SK-N-SH treated with all-trans-retinoic acid at 6 μM for 48 hours (cell line): ENCODE results near the gene CCL15.

ENCODE experiments used
- ATAC-seq: fragments of 200-7000 bp; cut with Tn5 transposase; 3 replicates; pipeline ENCODE4 v1.9.1; 2020; ENCODE audit warnings: mild to moderate bottlenecking, moderate library complexity
- ARNTL ChIP-seq: fragments of 450-650 bp; formaldehyde crosslinking; IDR thresholded peaks from 2 replicates; pipeline ENCODE4 v1.5.0; 2020; ENCODE audit warnings: low read depth, mild to moderate bottlenecking, moderate library complexity, borderline replicate concordance
- BACH2 ChIP-seq: fragments of 250-450 bp; sonication (Bioruptor Pico); IDR thresholded peaks from 2 replicates; pipeline ENCODE4 v1.9.0; 2021; ENCODE audit warnings: mild to moderate bottlenecking, borderline replicate concordance
- CSDC2 ChIP-seq: fragments of 250-450 bp; sonication (Bioruptor Pico); IDR thresholded peaks from 2 replicates; pipeline ENCODE4 v1.5.0; 2020; ENCODE audit warnings: mild to moderate bottlenecking, moderate library complexity
- CSRNP3 ChIP-seq: fragments of 250-450 bp; sonication (Bioruptor Pico); IDR thresholded peaks from 2 replicates; pipeline ENCODE4 v1.5.1; 2021; ENCODE audit warnings: mild to moderate bottlenecking, moderate library complexity
- ESRRG ChIP-seq: fragments of 250-450 bp; sonication (Bioruptor Pico); IDR thresholded peaks from 2 replicates; pipeline ENCODE4 v1.6.1; 2021; ENCODE audit warnings: mild to moderate bottlenecking
- ISL1 ChIP-seq: fragments of 250-450 bp; sonication (Bioruptor Pico); IDR thresholded peaks from 2 replicates; pipeline ENCODE4 v2.1.2; 2022; ENCODE audit warnings: mild to moderate bottlenecking, moderate library complexity
- OSR1 ChIP-seq: fragments of 250-450 bp; sonication (Bioruptor Pico); IDR thresholded peaks from 2 replicates; pipeline ENCODE4 v1.8.0; 2022; ENCODE audit warnings: moderate library complexity, mild to moderate bottlenecking, inconsistent platforms
- PPARA ChIP-seq: fragments of 250-450 bp; sonication (Bioruptor Pico); IDR thresholded peaks from 2 replicates; pipeline ENCODE4 v1.5.0; 2020; ENCODE audit warnings: mild to moderate bottlenecking, borderline replicate concordance
- RARB ChIP-seq: fragments of 250-450 bp; sonication (Bioruptor Pico); IDR thresholded peaks from 2 replicates; pipeline ENCODE4 v1.8.0; 2021; ENCODE audit warnings: mild to moderate bottlenecking, moderate library complexity
- SNAI2 ChIP-seq: fragments of 250-450 bp; sonication (Bioruptor Pico); IDR thresholded peaks from 2 replicates; pipeline ENCODE4 v1.5.0; 2020; ENCODE audit warnings: mild to moderate bottlenecking, moderate library complexity
- TCF4 ChIP-seq: fragments of 250-450 bp; sonication (Bioruptor Pico); IDR thresholded peaks from 2 replicates; pipeline ENCODE4 v1.8.0; 2021; ENCODE audit warnings: mild to moderate bottlenecking, moderate library complexity, borderline replicate concordance
- TOX ChIP-seq: fragments of 250-450 bp; sonication (Bioruptor Pico); IDR thresholded peaks from 2 replicates; pipeline ENCODE4 v1.8.0; 2021; ENCODE audit warnings: mild to moderate bottlenecking, moderate library complexity, borderline replicate concordance
- ZC3H10 ChIP-seq: fragments of 250-450 bp; sonication (Bioruptor Pico); IDR thresholded peaks from 2 replicates; pipeline ENCODE4 v1.5.1; 2021; ENCODE audit warnings: mild to moderate bottlenecking, moderate library complexity
- ZFP3 ChIP-seq: fragments of 250-450 bp; sonication (Bioruptor Pico); IDR thresholded peaks from 2 replicates; pipeline ENCODE4 v1.5.0; 2020; ENCODE audit warnings: mild to moderate bottlenecking, moderate library complexity
- ZFP30 ChIP-seq: fragments of 450-650 bp; formaldehyde crosslinking; IDR thresholded peaks from 2 replicates; pipeline ENCODE4 v1.5.0; 2022; ENCODE audit warnings: mild to moderate bottlenecking, moderate library complexity
- ZNF565 ChIP-seq: fragments of 450-650 bp; formaldehyde crosslinking; conservative IDR thresholded peaks from 2 replicates; pipeline ENCODE4 v1.5.0; 2020; ENCODE audit warnings: low read depth, mild to moderate bottlenecking, moderate library complexity
- ZNF8 ChIP-seq: fragments of 450-650 bp; formaldehyde crosslinking; IDR thresholded peaks from 2 replicates; pipeline ENCODE4 v1.5.0; 2020; ENCODE audit warnings: mild to moderate bottlenecking, moderate library complexity
- TF ChIP-seq, protein P1 (sequence below): fragments of 250-450 bp; sonication (Bioruptor Pico); IDR thresholded peaks from 2 replicates; pipeline ENCODE4 v1.5.1; 2020; ENCODE audit warnings: low read depth, mild to moderate bottlenecking, moderate library complexity
- TF ChIP-seq, protein P2 (sequence below): fragments of 250-450 bp; sonication (Bioruptor Pico); IDR thresholded peaks from 2 replicates; pipeline ENCODE4 v1.8.0; 2021; ENCODE audit warnings: low read depth, mild to moderate bottlenecking, moderate library complexity, borderline replicate concordance
- TF ChIP-seq, protein P3 (sequence below): fragments of 250-450 bp; sonication (Bioruptor Pico); IDR thresholded peaks from 2 replicates; pipeline ENCODE4 v1.5.0; 2020; ENCODE audit warnings: mild to moderate bottlenecking, moderate library complexity
- TF ChIP-seq, protein P4 (sequence below): fragments of 250-450 bp; sonication (Bioruptor Pico); IDR thresholded peaks from 2 replicates; pipeline ENCODE4 v1.8.0; 2020; ENCODE audit warnings: mild to moderate bottlenecking, moderate library complexity, borderline replicate concordance

The CCL15 gene

DNA sequence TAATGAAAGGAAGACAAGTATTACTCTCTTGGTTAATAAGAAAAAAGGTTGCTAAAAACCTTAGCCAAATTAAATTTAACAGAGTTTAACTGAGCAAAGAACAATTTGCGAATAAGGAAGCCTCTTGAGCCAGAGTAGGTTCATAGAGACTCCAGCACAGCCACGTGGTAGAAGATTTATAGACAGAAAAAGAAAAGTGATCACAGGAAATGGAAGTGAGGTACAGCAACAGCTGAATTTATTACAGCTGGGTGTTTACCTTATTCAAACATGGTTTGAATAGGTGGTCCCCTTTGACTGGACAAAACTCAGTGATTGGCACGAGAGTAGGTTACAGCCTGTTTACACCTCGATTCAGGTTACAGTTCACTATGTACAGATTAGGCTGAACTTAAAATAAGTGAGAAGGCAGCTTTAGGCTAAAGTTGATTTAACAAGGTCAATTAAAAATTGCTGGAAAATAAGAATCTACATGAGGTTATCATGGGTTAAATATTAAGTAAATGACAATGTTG lies 3.3 kb upstream of the CCL15 start (continued):
- TF ChIP-seq, protein P1, sequence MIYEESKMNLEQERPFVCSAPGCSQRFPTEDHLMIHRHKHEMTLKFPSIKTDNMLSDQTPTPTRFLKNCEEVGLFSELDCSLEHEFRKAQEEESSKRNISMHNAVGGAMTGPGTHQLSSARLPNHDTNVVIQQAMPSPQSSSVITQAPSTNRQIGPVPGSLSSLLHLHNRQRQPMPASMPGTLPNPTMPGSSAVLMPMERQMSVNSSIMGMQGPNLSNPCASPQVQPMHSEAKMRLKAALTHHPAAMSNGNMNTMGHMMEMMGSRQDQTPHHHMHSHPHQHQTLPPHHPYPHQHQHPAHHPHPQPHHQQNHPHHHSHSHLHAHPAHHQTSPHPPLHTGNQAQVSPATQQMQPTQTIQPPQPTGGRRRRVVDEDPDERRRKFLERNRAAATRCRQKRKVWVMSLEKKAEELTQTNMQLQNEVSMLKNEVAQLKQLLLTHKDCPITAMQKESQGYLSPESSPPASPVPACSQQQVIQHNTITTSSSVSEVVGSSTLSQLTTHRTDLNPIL (CRISPR knock-in tag): no peak
- TF ChIP-seq, protein P2, sequence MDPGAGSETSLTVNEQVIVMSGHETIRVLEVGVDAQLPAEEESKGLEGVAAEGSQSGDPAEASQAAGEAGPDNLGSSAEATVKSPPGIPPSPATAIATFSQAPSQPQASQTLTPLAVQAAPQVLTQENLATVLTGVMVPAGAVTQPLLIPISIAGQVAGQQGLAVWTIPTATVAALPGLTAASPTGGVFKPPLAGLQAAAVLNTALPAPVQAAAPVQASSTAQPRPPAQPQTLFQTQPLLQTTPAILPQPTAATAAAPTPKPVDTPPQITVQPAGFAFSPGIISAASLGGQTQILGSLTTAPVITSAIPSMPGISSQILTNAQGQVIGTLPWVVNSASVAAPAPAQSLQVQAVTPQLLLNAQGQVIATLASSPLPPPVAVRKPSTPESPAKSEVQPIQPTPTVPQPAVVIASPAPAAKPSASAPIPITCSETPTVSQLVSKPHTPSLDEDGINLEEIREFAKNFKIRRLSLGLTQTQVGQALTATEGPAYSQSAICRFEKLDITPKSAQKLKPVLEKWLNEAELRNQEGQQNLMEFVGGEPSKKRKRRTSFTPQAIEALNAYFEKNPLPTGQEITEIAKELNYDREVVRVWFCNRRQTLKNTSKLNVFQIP (CRISPR knock-in tag): no peak
- TF ChIP-seq BACH2 (CRISPR knock-in tag): no peak
- TF ChIP-seq, protein P3, sequence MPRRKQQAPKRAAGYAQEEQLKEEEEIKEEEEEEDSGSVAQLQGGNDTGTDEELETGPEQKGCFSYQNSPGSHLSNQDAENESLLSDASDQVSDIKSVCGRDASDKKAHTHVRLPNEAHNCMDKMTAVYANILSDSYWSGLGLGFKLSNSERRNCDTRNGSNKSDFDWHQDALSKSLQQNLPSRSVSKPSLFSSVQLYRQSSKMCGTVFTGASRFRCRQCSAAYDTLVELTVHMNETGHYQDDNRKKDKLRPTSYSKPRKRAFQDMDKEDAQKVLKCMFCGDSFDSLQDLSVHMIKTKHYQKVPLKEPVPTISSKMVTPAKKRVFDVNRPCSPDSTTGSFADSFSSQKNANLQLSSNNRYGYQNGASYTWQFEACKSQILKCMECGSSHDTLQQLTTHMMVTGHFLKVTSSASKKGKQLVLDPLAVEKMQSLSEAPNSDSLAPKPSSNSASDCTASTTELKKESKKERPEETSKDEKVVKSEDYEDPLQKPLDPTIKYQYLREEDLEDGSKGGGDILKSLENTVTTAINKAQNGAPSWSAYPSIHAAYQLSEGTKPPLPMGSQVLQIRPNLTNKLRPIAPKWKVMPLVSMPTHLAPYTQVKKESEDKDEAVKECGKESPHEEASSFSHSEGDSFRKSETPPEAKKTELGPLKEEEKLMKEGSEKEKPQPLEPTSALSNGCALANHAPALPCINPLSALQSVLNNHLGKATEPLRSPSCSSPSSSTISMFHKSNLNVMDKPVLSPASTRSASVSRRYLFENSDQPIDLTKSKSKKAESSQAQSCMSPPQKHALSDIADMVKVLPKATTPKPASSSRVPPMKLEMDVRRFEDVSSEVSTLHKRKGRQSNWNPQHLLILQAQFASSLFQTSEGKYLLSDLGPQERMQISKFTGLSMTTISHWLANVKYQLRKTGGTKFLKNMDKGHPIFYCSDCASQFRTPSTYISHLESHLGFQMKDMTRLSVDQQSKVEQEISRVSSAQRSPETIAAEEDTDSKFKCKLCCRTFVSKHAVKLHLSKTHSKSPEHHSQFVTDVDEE (CRISPR knock-in tag): no peak

DNA sequence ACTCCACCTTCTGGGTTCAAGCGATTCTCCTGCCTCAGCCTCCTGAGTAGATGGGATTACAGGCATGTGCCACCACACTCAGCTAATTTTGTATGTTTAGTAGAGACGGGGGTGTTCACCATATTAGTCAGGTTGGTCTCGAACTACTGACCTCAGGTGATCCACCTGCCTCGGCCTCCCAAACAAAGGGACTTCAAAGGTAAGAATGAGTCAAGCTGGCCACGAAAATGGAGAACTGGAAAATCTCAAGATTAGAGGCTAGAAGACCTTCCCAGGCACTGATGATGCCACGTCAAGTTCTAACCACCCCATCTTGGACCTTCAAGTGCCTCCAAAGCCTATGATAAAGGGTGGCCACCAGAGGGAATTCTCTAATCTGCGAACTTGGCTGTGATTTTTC lies 1.3 kb upstream of the CCL15 start:
- no peak for TF ChIP-seq ISL1 (CRISPR knock-in tag)
- TF ChIP-seq ESRRG (CRISPR knock-in tag): no peak
- TF ChIP-seq, protein P4, sequence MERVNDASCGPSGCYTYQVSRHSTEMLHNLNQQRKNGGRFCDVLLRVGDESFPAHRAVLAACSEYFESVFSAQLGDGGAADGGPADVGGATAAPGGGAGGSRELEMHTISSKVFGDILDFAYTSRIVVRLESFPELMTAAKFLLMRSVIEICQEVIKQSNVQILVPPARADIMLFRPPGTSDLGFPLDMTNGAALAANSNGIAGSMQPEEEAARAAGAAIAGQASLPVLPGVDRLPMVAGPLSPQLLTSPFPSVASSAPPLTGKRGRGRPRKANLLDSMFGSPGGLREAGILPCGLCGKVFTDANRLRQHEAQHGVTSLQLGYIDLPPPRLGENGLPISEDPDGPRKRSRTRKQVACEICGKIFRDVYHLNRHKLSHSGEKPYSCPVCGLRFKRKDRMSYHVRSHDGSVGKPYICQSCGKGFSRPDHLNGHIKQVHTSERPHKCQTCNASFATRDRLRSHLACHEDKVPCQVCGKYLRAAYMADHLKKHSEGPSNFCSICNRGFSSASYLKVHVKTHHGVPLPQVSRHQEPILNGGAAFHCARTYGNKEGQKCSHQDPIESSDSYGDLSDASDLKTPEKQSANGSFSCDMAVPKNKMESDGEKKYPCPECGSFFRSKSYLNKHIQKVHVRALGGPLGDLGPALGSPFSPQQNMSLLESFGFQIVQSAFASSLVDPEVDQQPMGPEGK: no peak
- TF ChIP-seq ZNF565 (CRISPR knock-in tag): no peak
- TF ChIP-seq ARNTL: no peak
- TF ChIP-seq OSR1: no peak
- no peak for TF ChIP-seq ZC3H10 (CRISPR knock-in tag)
- no peak for TF ChIP-seq PPARA (CRISPR knock-in tag)
- TF ChIP-seq, protein P2 (CRISPR knock-in tag): no peak
- no peak for TF ChIP-seq RARB (CRISPR knock-in tag)
- no peak for TF ChIP-seq BACH2 (CRISPR knock-in tag)
- no peak for TF ChIP-seq CSRNP3
- no peak for TF ChIP-seq TOX
- no peak for TF ChIP-seq ZNF8
- no peak for TF ChIP-seq CSDC2
- TF ChIP-seq ZFP3: no peak
- no peak for TF ChIP-seq ZFP30 (CRISPR knock-in tag)
- TF ChIP-seq TCF4 (CRISPR knock-in tag): no peak
- TF ChIP-seq SNAI2 (CRISPR knock-in tag): no peak
- TF ChIP-seq, protein P1 (CRISPR knock-in tag): no peak
- ATAC-seq: no peak
